Activated T-helper 1 cell treated with anti-CD3 and anti-CD28 coated beads, Interleukin-12 subunit alpha, Interleukin-12 subunit beta, Interleukin-2, Interleukin-4 antibody, amounts not matched to agents 30 ng/mL and 10 ng/mL and 1 ng/mL, durations not matched to agents 14 hours and 24 hours and 36 hours (primary cell): ENCODE results near the gene PUM2. TPM values are rescaled to one million over a fixed set of nuclear protein-coding genes. Genes with fewer than 3 reads are reported as not detected.

Experiments
- DNase-seq: peaks from one replicate; pipeline ENCODE4 v3.0.0; 2021; ENCODE audit warnings: low spot score
- H3K27ac Mint-ChIP-seq: one replicate; pipeline ENCODE4 v1.8.0; 2021; ENCODE audit warnings: mild to moderate bottlenecking, mixed read lengths
- H3K27me3 Mint-ChIP-seq: one replicate; pipeline ENCODE4 v1.8.0; 2022; ENCODE audit warnings: mild to moderate bottlenecking, moderate library complexity, mixed read lengths; ENCODE audit not compliant: insufficient read depth
- H3K36me3 Mint-ChIP-seq: one replicate; pipeline ENCODE4 v1.8.0; 2021; ENCODE audit warnings: low read depth, mixed read lengths
- H3K4me1 Mint-ChIP-seq: one replicate; pipeline ENCODE4 v1.8.0; 2021; ENCODE audit warnings: low read depth, mixed read lengths
- H3K4me3 Mint-ChIP-seq: one replicate; pipeline ENCODE4 v1.8.0; 2021; ENCODE audit warnings: mild to moderate bottlenecking, moderate library complexity, mixed read lengths
- H3K9me3 Mint-ChIP-seq: one replicate; pipeline ENCODE4 v1.8.0; 2021; ENCODE audit warnings: mixed read lengths
- intact Hi-C: fragments of 100-400 bp; cut with micrococcal nuclease; formaldehyde crosslinking; loops from one replicate; pipeline ENCODE4 v1.15.1; 2024
- total RNA-seq: library from RNA; stranded (reverse); gene quantifications from 2 replicates; pipeline ENCODE4 v1.2.3, GENCODE V29; 2022

Gene PUM2, protein sequence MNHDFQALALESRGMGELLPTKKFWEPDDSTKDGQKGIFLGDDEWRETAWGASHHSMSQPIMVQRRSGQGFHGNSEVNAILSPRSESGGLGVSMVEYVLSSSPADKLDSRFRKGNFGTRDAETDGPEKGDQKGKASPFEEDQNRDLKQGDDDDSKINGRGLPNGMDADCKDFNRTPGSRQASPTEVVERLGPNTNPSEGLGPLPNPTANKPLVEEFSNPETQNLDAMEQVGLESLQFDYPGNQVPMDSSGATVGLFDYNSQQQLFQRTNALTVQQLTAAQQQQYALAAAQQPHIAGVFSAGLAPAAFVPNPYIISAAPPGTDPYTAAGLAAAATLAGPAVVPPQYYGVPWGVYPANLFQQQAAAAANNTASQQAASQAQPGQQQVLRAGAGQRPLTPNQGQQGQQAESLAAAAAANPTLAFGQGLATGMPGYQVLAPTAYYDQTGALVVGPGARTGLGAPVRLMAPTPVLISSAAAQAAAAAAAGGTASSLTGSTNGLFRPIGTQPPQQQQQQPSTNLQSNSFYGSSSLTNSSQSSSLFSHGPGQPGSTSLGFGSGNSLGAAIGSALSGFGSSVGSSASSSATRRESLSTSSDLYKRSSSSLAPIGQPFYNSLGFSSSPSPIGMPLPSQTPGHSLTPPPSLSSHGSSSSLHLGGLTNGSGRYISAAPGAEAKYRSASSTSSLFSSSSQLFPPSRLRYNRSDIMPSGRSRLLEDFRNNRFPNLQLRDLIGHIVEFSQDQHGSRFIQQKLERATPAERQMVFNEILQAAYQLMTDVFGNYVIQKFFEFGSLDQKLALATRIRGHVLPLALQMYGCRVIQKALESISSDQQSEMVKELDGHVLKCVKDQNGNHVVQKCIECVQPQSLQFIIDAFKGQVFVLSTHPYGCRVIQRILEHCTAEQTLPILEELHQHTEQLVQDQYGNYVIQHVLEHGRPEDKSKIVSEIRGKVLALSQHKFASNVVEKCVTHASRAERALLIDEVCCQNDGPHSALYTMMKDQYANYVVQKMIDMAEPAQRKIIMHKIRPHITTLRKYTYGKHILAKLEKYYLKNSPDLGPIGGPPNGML
- total RNA-seq, result 125 and 131 TPM in 2 replicates

DNA sequence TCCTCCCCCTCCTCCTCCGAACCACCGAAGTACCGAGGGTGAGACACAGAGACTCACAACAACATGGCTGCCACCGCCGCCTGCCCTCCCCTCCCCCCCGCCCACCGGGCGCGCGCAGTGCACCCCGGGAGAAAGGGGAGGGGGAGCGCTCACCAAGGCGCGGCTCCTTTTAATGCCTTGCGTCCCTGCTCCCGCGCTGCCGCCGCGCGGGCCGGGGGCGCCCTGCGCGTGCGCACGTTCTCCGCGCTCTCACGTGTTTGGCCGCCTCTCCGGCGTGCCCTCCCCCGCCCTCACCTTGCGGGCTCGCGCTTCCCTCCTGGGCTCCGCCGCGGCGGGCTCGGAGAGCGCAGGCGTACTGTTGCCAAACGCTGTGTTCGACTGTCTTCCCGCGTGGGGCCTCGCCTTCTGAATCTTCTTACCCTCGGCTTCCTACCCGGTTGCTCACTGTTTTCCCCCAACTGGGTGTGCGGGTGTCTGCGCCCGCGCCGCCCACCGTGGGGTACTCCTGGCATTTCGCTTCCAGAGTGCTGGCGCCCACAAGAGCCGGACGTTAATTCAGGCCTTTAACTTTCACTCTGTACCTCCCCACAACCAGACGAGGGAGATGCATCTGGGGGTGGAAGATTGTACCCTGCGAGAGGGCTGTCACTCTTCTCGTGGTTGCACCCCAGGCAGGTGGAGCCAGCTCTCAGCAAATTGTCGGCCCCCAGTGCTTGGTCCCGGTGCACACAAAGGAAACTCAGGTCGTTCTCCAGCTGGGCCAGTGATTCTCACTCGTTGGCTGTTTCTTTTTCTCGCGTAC is at the start of gene PUM2:
TSS of gene PUM2 (minus strand) at position 92 of the 802 bp plus-strand sequence. CDS start 23,484 bp downstream, outside the sequence.
- H3K4me1 Mint-ChIP-seq, result peaks cover 35% of the 10 kb centered on the region
- peaks cover 24% of the 10 kb centered on the region for H3K36me3 Mint-ChIP-seq
- intact Hi-C loops, result loop anchor here (1.0 to 5.0 kb wide), 11 partner anchors 14 to 1789 kb away; partner anchors contain the start of genes HS1BP3, LDAH, RDH14 and RHOB
- no peaks in the 10 kb centered on the region for H3K27me3 Mint-ChIP-seq
- DNase-seq, result peak; percentile 97
- H3K27ac Mint-ChIP-seq, result peak within 1 kb of the TSS; percentile 92
- peak within 1 kb of the TSS; percentile 92 for H3K4me3 Mint-ChIP-seq
- no peaks in the 10 kb centered on the region for H3K9me3 Mint-ChIP-seq

GRCh38 chr2:20400306-20400705 is 49.7 kb upstream of the PUM2 start:
- Mint-ChIP-seq H3K27me3 (peaks cover 17% of the 10 kb centered on the region), H3K27ac (no peak overlapping the region), H3K4me3 (no peak overlapping the region), H3K9me3 (no peaks in the 10 kb centered on the region), H3K36me3 (no peaks in the 10 kb centered on the region), H3K4me1 (no peaks in the 10 kb centered on the region)
- intact Hi-C loops, result no loop called here
- DNase-seq, result no peak

DNA sequence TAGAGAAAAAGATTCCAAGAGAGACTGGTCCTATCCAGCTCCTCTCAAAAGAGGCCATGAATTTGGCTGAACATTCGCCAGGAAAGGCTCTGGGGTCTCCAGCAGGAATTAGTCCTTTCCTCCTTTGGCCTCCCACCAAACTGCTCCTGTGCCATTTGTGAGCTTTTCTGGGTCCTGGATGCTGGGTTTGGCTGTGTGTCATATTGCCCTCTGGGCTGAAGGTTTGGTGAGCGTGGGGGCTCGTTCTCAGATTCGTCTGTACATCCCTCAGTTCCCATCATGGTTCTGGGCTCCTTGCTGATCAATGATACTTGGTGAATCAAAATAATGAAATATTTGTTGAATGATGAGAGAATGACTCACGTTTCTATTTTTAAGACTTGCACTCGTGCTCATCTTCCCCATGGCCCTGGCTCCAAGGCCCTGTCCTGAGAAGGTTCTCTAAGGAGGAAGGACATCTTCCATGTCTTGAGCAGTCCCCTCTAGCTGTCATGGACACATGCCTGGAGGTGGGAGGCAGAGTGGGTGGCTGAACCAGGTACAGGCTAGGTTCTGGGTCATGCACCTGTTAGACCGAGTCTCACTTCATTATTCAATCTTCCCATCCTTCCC is 48.4 kb upstream of the PUM2 start:
- Mint-ChIP-seq H3K27ac (no peak overlapping the region), H3K27me3 (peaks cover 13% of the 10 kb centered on the region), H3K9me3 (no peaks in the 10 kb centered on the region), H3K4me1 (no peaks in the 10 kb centered on the region), H3K36me3 (no peaks in the 10 kb centered on the region), H3K4me3 (no peak overlapping the region)
- DNase-seq, result no peak
- intact Hi-C loops, result no loop called here

- H3K27me3 Mint-ChIP-seq, result peaks cover 10% of the 10 kb centered on the region
- no peaks in the 10 kb centered on the region for H3K9me3 Mint-ChIP-seq
- no peak overlapping the region for H3K27ac Mint-ChIP-seq
- intact Hi-C loops, result no loop called here
- no peak for DNase-seq
- no peak overlapping the region for H3K4me3 Mint-ChIP-seq
- H3K4me1 Mint-ChIP-seq, result no peaks in the 10 kb centered on the region
- no peaks in the 10 kb centered on the region for H3K36me3 Mint-ChIP-seq
Measured at GRCh38 chr2:20397811-20398447, 47.3 kb upstream of the PUM2 start.

DNA sequence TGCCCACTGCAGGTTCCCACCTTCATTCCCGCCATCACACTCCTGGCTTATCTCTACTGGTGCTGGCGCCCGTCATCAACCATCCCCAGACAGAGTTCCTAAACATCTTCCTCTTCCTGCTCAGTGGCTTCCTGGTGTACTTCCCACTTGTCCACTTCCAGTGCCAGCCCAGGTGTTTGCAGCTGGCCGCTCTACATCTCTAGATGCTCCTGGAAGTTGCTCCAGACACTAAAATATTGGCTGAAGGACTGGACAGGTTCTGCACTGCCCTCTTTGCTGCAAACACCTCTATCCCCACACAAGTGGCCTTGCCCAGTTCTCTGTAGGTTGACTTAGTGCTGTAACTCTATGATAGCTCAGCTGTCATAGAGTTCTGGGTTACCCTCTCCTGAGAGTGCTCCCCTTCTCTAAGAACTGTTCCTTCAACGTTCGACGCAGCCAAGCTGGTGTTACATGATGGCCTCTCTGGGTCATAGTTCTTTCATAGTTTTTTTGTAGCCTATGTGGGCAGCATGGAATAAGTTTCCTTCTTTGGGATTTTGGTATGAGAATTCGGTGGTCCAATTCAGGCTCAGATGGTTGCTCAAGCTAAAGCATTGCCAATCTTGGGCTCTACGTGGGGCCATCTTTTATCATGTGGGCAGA is 45.8 kb upstream of the PUM2 start:
- Mint-ChIP-seq H3K9me3 (no peaks in the 10 kb centered on the region), H3K36me3 (no peaks in the 10 kb centered on the region), H3K4me3 (no peak overlapping the region), H3K4me1 (no peaks in the 10 kb centered on the region), H3K27ac (no peak overlapping the region), H3K27me3 (peaks cover 10% of the 10 kb centered on the region)
- DNase-seq, result no peak
- intact Hi-C loops, result no loop called here

- Mint-ChIP-seq H3K27ac (no peak overlapping the region), H3K9me3 (no peaks in the 10 kb centered on the region), H3K36me3 (no peaks in the 10 kb centered on the region), H3K27me3 (peaks cover 11% of the 10 kb centered on the region), H3K4me1 (no peaks in the 10 kb centered on the region), H3K4me3 (no peak overlapping the region)
- intact Hi-C loops, result no loop called here
- DNase-seq, result no peak
Measured at GRCh38 chr2:20393986-20394385, 43.3 kb upstream of the PUM2 start.

GRCh38 chr2:20391951-20392699 is 41.5 kb upstream of the PUM2 start:
- Mint-ChIP-seq H3K36me3 (no peaks in the 10 kb centered on the region), H3K27me3 (peaks cover 11% of the 10 kb centered on the region), H3K9me3 (no peaks in the 10 kb centered on the region), H3K27ac (no peak overlapping the region), H3K4me3 (no peak overlapping the region), H3K4me1 (no peaks in the 10 kb centered on the region)
- intact Hi-C loops, result no loop called here
- no peak for DNase-seq

DNA sequence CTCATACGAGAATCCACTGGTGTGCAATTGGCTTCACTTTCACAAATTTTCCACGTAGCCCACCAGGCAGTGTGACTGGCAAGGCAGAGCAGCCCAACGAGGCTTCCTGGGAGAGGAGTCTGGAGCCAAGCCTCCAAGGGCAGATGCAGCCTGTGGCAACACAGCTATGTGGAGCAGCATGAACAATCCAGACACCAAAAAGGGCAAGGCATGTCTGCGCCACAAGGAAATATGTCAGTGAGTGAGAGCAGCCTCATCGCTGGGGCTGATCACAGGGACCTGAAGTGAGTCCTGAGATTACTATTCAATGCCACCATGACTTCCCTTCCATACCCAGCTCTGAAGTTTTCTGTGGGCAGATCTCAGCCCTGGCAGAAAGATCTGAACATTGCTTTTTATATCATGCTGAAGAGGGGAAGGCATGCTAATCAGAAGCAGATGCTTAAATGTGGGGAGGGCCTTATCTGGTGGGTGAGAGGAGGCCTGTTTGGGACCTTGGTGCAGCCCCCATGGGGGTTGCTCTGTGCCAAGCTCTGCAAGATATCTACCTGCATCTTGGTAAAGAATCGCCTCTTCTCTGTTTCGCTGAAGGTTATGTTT is 40.0 kb upstream of the PUM2 start:
- no peaks in the 10 kb centered on the region for H3K36me3 Mint-ChIP-seq
- H3K27ac Mint-ChIP-seq, result no peak overlapping the region
- H3K4me3 Mint-ChIP-seq, result no peak overlapping the region
- no peak for DNase-seq
- H3K4me1 Mint-ChIP-seq, result peaks cover 9% of the 10 kb centered on the region
- H3K9me3 Mint-ChIP-seq, result no peaks in the 10 kb centered on the region
- H3K27me3 Mint-ChIP-seq, result peaks cover 7% of the 10 kb centered on the region
- intact Hi-C loops, result no loop called here

DNA sequence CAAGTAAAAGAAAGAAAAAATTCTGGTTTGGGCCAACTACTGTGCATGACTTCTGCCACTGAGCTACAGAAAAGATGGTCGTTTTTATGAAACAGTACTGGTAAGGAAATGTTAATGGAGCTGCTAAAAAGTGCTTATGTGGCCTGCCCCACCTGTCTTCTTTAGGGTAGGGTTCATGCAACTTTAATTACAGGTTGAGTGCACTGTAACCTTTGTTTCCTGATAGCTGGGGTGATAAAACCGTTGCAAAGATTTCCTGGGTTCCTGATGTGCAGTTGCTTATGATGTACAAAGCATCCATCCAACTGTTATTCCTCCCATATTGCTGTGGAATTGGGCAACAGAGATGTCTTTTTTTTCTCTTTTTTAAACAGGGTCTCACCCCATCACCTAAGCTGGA is 34.3 kb upstream of the PUM2 start:
- H3K36me3 Mint-ChIP-seq, result no peaks in the 10 kb centered on the region
- peaks cover 7% of the 10 kb centered on the region for H3K27me3 Mint-ChIP-seq
- no peak overlapping the region for H3K4me3 Mint-ChIP-seq
- H3K27ac Mint-ChIP-seq, result no peak overlapping the region
- H3K9me3 Mint-ChIP-seq, result no peaks in the 10 kb centered on the region
- intact Hi-C loops, result no loop called here
- peaks cover 9% of the 10 kb centered on the region for H3K4me1 Mint-ChIP-seq
- DNase-seq, result no peak

GRCh38 chr2:20382965-20383810 is 32.5 kb upstream of the PUM2 start:
- H3K4me3 Mint-ChIP-seq, result no peak overlapping the region
- peaks cover 9% of the 10 kb centered on the region for H3K4me1 Mint-ChIP-seq
- H3K27ac Mint-ChIP-seq, result no peak overlapping the region
- H3K9me3 Mint-ChIP-seq, result no peaks in the 10 kb centered on the region
- H3K27me3 Mint-ChIP-seq, result peaks cover 2% of the 10 kb centered on the region
- intact Hi-C loops, result no loop called here
- no peaks in the 10 kb centered on the region for H3K36me3 Mint-ChIP-seq
- DNase-seq, result no peak
